ENCODE data around the gene ADAT3.

The ADAT3 gene

DNA sequence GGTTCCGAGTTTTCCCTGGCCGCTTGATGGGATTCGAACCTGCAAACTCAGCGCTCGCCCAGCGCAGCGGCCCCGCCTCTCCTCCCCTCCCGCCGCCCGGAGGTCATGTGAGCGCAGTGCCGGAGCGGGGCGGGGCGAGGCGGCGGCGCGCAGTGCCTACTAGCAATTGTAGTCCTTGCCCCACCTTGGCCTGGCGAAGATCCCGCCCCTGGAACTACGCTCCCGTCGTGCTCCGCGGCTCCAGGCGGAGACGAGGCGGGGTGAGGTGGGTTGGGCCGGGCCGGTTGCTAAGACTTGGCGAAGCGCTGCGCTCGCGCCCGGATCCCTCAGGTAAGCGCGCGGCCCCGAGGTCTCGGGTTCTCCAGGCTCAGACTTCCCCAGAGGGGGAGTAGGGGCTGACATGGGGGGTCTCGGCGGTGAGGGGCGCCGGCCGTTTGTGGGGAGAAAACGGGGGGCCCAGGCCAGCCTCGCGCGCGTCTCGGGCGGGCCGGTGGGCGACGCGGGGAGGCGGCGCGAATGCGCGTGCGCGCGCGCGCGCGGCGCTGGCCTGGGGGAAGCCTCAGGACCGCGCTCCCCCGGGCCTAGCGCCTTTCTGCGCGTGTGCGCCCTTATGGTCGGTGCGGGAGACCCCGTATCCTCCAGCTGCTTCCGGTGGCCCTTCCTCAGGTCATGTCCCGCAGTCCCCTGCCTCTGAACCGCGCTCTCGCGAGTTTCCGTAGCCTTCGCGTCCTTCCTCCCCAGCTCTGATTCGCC lies at the start of gene ADAT3, which contains the start of gene SCAMP4:
ADAT3 (plus strand) TSS at position 290 of the 753 bp plus-strand sequence. CDS start 6,649 bp downstream, outside the sequence.
SCAMP4 (plus strand) TSS at position 290 of the 753 bp plus-strand sequence. CDS start 9,621 bp downstream, outside the sequence.
- peak within 1 kb of the TSS; percentile 96 for H3K27ac ChIP-seq (ENCODE audit: low read length)
- H3K27me3 ChIP-seq (ENCODE audit: low read depth, low read length) = no peaks in the 10 kb centered on the region
- no peak for TF ChIP-seq CTCF (IDR thresholded peaks at IDR 0.05; ENCODE audit: low read depth, low read length)
- peaks cover 48% of the 10 kb centered on the region for H3K79me2 ChIP-seq (ENCODE audit: low read length)
- H3K9ac ChIP-seq (ENCODE audit: low read length) = peak within 1 kb of the TSS; percentile 99
- H3K4me2 ChIP-seq (ENCODE audit: low read length) = peak within 1 kb of the TSS; percentile 98
- H3K4me3 ChIP-seq (ENCODE audit: low read length) = peak within 1 kb of the TSS; percentile 87
- no peak within 1 kb of the TSS for H2AFZ ChIP-seq (ENCODE audit: low read depth, low read length)
- H3K4me1 ChIP-seq (ENCODE audit: low read length) = peaks cover 43% of the 10 kb centered on the region
- no peaks in the 10 kb centered on the region for H3K9me3 ChIP-seq (ENCODE audit: insufficient read depth, low read length)
- H3K36me3 ChIP-seq (replicated peaks; ENCODE audit: low read depth, low read length) = peaks cover 19% of the 10 kb centered on the region
- peaks cover 24% of the 10 kb centered on the region for H4K20me1 ChIP-seq (ENCODE audit: insufficient read depth, low read length)

DNA sequence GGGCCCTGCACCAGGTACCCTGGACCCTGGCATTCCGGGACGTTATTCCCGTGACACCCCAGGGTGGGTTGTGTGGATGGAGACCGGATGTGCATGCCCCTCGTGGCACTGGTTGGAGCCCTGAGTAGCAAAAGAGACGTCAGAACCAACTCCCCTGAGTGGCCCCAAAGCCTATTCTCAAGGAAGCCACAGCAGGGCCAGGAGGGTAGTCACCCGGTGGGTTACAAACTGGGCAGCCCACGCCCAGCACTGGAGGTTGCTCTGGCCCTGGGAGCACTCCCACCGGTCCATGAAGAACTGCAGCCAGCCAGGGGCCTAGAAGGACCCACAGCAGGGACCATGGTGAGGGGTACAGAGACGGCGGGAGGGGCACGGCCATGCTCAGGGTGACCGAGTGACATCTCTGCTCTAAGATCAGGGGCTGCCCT lies 49.4 kb upstream of the ADAT3 start:
- no peaks in the 10 kb centered on the region for H3K27me3 ChIP-seq (ENCODE audit: low read depth, low read length)
- H4K20me1 ChIP-seq (ENCODE audit: insufficient read depth, low read length) = peaks cover 49% of the 10 kb centered on the region
- peak overlapping the region; percentile 89 for H3K27ac ChIP-seq (ENCODE audit: low read length)
- no peak overlapping the region for H2AFZ ChIP-seq (ENCODE audit: low read depth, low read length)
- no peaks in the 10 kb centered on the region for H3K36me3 ChIP-seq (replicated peaks; ENCODE audit: low read depth, low read length)
- peak overlapping the region; percentile 99 for H3K4me2 ChIP-seq (ENCODE audit: low read length)
- peaks cover 95% of the 10 kb centered on the region for H3K79me2 ChIP-seq (ENCODE audit: low read length)
- H3K4me1 ChIP-seq (ENCODE audit: low read length) = peaks cover 71% of the 10 kb centered on the region
- TF ChIP-seq EZH2phosphoT487 (IDR thresholded peaks at IDR 0.05; ENCODE audit: low read depth) (no peak), CTCF (IDR thresholded peaks at IDR 0.05; ENCODE audit: low read depth, low read length) (no peak)
- peak overlapping the region; percentile 97 for H3K9ac ChIP-seq (ENCODE audit: low read length)
- H3K9me3 ChIP-seq (ENCODE audit: insufficient read depth, low read length) = no peaks in the 10 kb centered on the region
- H3K4me3 ChIP-seq (ENCODE audit: low read length) = peak overlapping the region; percentile 90

DNA sequence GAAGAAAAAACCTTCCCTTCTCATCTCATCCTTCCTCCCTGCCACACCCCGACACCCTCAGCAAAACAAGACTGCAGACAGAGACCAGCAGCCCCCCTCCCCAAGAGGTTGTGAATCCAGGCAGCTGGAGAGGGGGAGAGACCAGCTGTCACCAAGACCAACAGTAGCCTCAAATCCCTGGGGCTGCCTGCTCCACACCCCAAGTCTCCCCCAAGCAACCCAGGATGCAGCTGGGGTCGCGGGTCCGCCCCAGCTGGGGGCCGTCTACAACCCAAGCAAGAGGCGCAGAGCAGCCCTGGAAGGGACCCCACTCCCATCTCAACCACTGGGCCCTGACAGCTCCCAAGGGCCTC lies 48.9 kb upstream of the ADAT3 start:
- peak overlapping the region; percentile 99 for H3K4me2 ChIP-seq (ENCODE audit: low read length)

More for the DNA sequence above, 48.9 kb upstream of the ADAT3 start:
- peak overlapping the region; percentile 90 for H3K4me3 ChIP-seq (ENCODE audit: low read length)
- no peaks in the 10 kb centered on the region for H3K27me3 ChIP-seq (ENCODE audit: low read depth, low read length)
- no peaks in the 10 kb centered on the region for H3K9me3 ChIP-seq (ENCODE audit: insufficient read depth, low read length)
- no peaks in the 10 kb centered on the region for H3K36me3 ChIP-seq (replicated peaks; ENCODE audit: low read depth, low read length)
- H3K9ac ChIP-seq (ENCODE audit: low read length) = peak overlapping the region; percentile 97
- peaks cover 54% of the 10 kb centered on the region for H4K20me1 ChIP-seq (ENCODE audit: insufficient read depth, low read length)
- peaks cover 98% of the 10 kb centered on the region for H3K79me2 ChIP-seq (ENCODE audit: low read length)
- no peak for TF ChIP-seq CTCF (IDR thresholded peaks at IDR 0.05; ENCODE audit: low read depth, low read length)
- no peak for TF ChIP-seq EZH2phosphoT487 (IDR thresholded peaks at IDR 0.05; ENCODE audit: low read depth)
- no peak overlapping the region for H2AFZ ChIP-seq (ENCODE audit: low read depth, low read length)
- peaks cover 76% of the 10 kb centered on the region for H3K4me1 ChIP-seq (ENCODE audit: low read length)
- H3K27ac ChIP-seq (ENCODE audit: low read length) = peak overlapping the region; percentile 89
